ENCODE measurements around the gene SIAE. TPM values are rescaled to one million over a fixed set of nuclear protein-coding genes. Genes with fewer than 3 reads are reported as not detected.

Gene SIAE
- total and polyA plus RNA-seq, 10 of the 15 experiments (the other 5 are each of a cell fraction or from before 2014, with no cell fraction given) = 0.93 to 6.9 (median 4.2) TPM

- TF ChIP-seq NKRF (conservative IDR thresholded peaks at IDR 0.05) = no peak
- no peak for TF ChIP-seq WRNIP1 (IDR thresholded peaks at IDR 0.05; ENCODE audit: borderline replicate concordance, low read depth, low read length)
- peak; percentile 70 for TF ChIP-seq MTA2 (IDR thresholded peaks at IDR 0.05; ENCODE audit: low read depth)
- TF ChIP-seq RELB (IDR thresholded peaks at IDR 0.05; ENCODE audit: low read depth) = 0 out of 2 replicates have a peak, but pooled peaks have one; percentile 38
- no peak for TF ChIP-seq PBX3 (IDR thresholded peaks at IDR 0.05; ENCODE audit: insufficient replicate concordance, low read depth, low read length)
- peak; percentile 82 for TF ChIP-seq GATAD2B (conservative IDR thresholded peaks at IDR 0.05; ENCODE audit: low read depth)
- TF ChIP-seq IKZF1 (conservative IDR thresholded peaks at IDR 0.05) = peak; percentile 90
- TF ChIP-seq ELK1 (IDR thresholded peaks at IDR 0.05; ENCODE audit: low read depth, low read length) = no peak
- TF ChIP-seq PKNOX1 (IDR thresholded peaks at IDR 0.05) = no peak
- no peak for TF ChIP-seq REST (IDR thresholded peaks at IDR 0.05; ENCODE audit: low read depth, low read length)
- TF ChIP-seq NRF1 (conservative IDR thresholded peaks at IDR 0.05; ENCODE audit: low read depth, low read length) = no peak
- peak; percentile 49 for TF ChIP-seq NR2F1 (conservative IDR thresholded peaks at IDR 0.05)
- no peak for TF ChIP-seq BRCA1 (IDR thresholded peaks at IDR 0.05; ENCODE audit: low read depth, low read length)
- TF ChIP-seq CREM (IDR thresholded peaks at IDR 0.05; ENCODE audit: low read depth) = no peak
These were observed 44.5 kb upstream of the SIAE start (continued) for GRCh38 chr11:124717786-124718651.
